Fibroblast of peridontal ligament (primary cell): Measurements from ENCODE around the gene DTX3.
"Not testable (repeated sequence)": the region's sequence is repeated elsewhere in the genome, so short reads cannot be mapped to it uniquely, and the experiment has no call there.

Source experiments
- DNase-seq: peaks from one replicate; pipeline ENCODE4 v3.0.0-alpha.2; 2010; ENCODE audit errors: extremely low read depth

The DTX3 gene

DNA sequence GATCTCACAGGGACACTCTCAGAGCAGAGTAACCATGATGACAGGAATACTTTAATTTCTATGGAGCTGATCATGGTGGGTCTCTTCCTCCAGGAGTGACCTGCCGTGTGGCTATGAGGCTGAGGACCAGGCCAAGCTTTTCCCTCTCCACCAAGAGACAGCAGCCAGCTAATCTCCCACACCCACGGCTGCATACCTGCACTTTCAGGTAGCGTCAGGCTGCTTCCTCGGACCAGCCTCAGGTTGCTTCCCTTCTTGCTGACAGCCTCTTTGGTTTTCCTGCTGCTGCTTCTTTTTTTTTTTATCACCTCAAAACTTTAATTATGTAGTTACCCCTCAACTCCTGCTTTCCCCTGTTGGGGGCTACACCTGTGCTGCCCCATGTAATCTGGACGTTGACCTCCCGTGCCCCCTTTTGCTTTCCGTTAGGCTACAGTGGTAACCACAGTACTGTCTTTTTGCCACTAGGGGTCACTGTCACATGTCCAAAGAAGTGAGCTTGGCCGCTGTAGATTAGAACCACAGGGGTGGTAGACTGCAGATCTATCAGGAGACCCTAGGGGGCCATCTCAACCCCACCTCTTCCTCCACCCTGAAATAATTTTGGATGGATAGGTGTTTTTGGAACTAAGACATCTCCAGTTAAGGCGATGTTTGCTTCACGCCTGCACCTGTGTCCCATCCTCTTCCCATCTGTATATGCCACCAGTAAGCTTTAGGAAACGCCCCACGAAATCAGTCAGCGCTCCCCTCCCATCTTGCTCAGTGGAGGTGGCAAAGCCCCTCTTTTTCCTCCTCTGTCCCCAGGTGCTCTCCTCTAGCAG, 21.4 kb upstream of the DTX3 start:
- peak; percentile 85 for DNase-seq

DNA sequence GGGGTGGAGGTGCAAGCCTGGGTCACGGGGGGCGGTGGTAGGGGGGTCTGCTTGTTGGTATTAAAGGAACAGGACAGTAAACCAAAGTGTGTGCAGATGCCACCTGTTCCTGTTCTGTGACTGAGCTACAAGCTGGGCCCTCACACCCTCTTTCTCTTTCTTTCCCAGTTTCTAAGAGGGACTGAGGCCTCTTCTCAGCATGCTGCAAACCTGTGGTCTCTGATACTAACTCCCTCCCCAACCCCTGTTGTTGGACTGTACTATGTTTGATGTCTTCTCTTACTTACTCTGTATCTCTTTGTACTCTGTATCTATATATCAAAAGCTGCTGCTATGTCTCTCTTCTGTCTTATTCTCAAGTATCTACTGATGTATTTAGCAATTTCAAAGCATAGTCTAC, 20.6 kb upstream of the DTX3 start:
- DNase-seq, result no peak

DNA sequence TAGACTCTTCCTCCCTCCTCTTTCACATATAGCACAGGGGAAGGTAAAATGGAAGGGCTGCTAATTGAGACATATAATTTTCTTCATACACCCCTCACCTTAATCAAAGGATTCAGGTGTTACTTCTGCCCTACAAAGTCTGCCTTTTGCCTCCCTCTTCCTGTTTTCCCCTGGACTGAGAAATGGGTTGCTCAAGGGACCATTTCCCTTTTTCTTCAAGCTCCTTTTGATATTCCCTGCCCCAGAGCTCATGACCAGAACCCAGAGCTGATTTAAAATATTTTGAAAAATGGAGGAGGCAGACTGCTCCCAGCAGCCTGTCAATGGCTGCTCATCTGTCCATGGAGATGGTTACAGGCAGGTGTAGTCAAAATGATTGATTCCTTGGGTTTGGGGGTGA, 19.9 kb upstream of the DTX3 start:
- no peak for DNase-seq

DNA sequence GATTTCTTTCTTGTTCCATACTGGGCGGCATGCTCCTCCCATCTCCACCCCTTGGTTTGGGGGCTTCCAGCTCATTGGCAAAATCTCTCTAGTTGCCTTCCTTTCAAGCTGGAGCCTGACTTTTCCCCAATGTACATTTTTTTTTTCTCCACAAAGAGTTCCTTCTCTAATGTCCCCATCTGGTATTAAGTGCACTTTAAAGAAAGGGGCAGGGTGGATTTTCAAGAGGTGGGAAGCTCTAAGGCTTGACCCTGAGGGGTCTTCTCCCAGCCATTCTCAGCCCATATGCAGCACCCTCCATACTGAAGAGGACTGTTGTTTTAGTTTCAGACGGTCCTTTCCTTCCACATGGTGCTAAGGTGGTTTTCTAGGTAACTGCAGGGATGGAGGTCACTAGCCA, 19.5 kb upstream of the DTX3 start:
- DNase-seq, result no peak

DNA sequence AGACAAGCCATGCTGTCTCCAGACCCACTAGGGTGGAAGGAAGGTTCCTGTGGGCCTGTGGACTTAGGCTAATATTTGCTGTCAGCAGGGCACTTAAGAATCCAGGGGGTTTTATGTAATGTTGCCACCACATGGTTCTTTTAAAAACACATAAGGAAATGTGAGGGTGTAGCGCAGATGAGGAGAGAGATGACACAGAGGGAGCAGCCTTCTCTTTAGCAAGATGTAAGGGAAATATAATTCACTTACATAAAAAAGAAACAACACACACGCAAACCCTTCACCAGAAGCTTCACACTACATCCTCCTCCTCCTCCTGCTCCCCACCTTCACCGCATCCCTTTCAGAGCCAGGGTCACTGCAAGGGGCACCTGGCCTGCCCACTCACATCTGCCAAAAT, 18.5 kb upstream of the DTX3 start:
- DNase-seq, result no peak

DNA sequence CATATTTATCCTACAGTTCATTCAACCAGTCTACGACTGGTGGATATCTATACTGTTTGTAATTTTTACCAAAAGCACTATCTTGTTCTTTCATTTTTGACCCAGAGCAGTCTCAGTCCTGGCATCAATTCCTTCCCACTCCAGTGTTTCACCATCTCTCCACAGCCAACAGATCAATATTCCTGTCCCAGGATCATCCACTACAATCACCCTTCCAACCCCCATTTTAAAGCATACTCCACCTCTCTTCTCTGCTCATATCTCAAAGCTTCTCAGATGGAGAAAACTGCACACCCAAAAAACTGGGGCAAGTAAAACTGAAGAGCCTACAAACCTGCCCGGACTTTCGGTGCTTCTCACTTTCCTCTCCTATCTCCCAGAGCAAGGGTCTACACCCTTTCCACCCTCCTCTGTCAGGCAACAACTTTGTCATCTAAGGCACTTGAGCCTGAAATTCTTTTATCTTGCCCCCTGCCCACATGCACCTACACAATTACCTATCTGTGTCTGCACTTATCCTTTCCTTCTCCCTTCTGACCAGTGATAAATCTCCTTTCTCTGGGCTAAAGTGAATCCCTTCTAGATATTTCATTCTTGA, 17.7 kb upstream of the DTX3 start:
- no peak for DNase-seq

DNA sequence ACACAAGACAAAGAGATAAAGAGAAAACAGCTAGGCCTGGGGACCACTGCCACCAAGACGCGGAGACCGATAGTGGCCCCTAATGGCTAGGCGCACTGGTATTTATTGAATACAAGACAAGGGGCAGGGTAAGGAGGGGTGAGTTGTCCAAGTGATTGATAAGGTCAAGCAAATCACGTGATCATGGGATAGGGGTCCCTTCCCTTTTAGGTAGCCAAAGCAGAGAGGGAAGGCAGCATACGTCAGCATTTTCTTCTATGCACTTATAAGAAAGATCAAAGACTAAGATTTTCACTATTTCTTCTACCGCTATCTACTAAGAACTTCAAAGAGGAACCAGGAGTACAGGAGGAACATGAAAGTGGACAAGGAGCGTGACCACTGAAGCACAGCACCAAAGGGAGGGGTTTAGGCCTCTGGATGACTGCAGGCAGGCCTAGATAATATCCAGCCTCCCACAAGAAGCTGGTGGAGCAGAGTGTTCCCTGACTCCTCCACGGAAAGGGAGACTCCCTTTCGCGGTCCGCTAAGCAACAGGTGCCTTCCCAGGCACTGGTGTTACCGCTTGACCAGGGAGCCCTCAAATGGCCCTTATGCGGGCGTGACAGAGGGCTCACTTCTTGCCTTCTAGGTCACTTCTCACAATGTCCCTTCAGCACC, 15.5 kb upstream of the DTX3 start:
- not testable (repeated sequence) for DNase-seq

DNA sequence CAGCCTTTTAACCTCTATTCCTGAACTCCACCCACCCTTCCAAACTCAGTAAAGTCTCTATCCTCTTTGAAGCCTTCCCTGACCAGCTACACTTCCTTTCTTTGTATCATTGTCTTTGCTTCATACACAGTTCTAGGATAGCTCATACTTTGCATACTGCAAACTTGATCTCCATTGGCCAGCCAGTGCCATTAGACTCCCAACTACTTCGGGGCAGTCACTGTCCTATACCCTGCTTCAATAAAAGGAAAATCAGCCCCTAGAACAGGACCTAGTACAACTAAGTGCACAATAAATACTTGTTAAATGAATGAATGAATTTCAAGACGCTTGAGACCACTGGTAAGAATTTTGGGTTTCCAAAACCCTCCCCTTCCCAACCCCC, 14.2 kb upstream of the DTX3 start:
- DNase-seq, result no peak

DNA sequence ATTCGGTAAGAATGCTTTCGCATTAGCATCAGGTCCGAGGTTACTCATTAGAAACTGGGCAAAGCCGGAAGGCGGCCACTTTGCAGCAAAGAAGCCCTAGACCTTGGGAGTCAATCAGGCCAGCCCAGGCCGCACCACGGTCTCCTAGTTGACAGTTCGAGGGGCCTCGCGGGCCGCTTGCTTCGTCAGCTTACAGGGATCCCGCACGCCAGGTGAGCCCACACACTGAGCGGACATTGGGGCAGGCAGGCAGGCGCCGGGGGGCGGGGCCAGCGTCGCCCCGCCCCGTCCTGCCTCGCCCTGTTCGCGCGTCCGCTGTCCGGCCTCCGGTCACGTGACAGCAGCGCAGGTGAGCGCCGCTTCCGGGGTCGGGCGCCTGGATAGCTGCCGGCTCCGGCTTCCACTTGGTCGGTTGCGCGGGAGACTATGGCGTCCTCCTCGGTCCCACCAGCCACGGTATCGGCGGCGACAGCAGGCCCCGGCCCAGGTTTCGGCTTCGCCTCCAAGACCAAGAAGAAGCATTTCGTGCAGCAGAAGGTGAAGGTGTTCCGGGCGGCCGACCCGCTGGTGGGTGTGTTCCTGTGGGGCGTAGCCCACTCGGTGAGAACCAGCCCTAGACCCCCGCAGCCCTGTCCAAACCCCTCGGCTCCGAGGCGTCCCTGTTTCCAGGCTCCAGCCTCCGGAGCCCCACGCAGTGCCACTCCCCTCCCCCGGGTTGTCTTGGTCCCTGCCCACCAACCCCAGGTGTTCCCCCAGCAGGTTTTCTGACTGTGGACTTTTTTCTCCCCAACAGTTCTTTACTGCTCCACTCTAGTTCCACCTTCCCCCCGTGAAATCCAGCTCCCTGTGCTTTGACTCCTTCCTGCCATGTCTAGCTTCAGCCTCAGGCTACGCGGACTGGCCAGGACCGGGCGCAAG, 13.5 kb upstream of the DTX3 start, which contains the start of gene PIP4K2C:
Gene PIP4K2C, plus strand, starts transcription at position 329 of the 918 bp plus-strand sequence. Its CDS starts 98 bp downstream, at position 427.
- DNase-seq, result peak; percentile 16

DNA sequence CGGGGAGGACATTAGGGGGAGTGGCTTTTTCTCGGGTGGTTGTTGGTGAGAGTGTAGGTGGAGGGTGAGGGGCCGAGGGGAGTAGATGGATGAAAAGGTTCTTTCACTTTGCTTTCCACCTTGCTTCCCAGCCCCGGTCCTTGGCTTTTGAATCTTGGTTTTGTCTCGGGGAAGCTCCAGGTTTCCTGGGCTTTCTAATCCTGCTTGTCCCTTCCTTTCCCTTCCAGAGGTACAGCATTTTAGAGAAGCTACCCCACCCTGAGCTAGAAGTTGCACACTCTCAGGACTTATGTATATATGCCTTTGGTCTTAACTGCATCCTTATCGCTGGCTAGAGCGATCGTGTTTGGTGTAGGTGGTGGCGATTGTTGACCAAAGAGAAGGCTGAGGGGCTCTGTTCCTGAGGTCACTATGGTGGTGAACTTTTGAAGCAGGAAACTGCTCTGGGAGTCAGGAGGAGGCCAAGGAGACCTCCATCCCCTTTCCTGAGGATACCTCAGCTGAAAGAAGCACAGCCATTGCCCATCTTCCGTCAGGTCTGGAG, 12.8 kb upstream of the DTX3 start:
- DNase-seq, result no peak

DNA sequence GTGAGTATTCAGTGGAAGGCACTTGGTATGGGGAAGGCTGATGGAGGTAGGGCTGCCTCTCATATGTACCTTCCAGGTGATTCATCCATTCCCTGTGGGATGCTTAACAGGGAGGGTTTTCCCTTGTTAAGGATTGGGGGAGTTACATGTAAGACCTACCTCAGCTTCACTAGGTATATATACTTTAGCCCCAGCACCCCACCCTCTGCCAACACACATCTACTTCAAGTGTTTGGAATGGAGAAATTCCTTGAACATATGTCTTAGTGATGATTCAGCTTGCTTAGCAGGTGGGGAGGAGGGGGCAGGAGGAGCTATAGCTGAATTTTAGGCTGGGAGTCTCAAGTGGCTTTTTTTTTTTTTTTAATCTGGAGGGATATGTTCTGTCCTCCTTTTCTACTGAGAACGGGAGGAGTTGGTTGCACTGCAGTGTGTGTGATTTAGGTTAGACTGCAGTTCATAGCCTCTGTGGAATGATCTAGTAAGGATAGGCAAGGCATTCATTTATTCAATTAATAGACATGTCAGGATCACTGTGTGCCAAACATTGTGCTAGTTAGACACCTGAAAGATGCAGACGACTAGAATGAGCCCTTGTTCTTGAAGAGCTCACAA, 12.0 kb upstream of the DTX3 start:
- no peak for DNase-seq

DNA sequence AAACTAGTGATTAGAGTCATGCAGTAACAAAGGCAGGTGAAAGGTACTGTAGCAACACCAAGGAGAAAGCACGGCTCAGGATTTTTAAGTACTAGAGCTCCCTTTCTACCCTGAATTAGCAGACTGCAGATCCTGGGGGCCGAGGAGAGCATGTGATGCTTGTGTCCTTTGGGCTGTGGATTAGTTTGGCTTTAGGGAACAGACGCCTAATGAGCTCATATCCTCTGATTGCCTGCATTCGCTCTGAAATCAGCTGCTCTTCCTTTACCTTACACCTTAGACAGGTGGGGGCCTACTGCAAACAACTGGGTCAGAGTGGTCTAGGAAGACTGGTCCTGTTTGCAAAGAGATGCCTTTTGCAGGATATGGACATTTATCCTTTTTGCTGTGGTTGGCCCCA, 11.4 kb upstream of the DTX3 start:
- no peak for DNase-seq

DNA sequence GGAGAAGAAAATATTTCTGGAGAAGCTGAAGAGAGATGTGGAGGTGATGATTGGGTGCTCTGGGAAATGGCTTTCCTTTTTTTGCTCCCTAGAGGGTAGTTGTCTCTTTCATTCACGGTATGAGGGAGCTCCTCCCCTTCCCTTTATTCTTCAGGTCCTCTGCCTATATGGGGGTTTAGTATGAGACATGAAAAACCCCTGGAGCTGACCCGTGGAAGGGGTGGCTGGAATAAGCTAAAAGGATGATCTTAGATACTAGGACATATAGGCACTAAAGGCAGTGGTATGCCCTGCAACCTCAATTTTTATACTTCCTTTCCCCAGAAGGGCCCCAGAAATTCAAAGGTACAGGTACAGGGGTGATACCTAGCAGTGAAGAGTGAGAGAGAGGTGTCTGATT, 4.2 kb upstream of the DTX3 start:
- DNase-seq, result no peak

DNA sequence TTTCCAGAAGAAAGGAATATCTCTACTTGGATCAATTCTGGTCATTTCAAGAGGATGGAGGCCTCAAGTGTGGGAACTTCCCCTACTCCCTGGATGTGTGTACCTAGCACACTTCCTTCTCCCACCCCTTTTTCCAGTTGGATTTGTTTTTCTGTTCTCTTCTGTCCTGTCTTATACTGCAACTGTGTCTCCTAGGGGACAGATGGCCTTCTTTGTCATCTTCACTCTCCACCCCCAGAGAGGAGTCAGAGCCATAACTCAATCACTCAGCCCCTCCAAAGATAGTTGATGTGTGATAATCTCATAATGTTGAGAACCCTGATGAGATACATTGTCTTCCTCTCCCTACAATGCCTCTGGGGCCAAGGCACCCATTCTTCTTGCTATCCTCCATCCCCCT, 2.1 kb upstream of the DTX3 start:
- no peak for DNase-seq

DNA sequence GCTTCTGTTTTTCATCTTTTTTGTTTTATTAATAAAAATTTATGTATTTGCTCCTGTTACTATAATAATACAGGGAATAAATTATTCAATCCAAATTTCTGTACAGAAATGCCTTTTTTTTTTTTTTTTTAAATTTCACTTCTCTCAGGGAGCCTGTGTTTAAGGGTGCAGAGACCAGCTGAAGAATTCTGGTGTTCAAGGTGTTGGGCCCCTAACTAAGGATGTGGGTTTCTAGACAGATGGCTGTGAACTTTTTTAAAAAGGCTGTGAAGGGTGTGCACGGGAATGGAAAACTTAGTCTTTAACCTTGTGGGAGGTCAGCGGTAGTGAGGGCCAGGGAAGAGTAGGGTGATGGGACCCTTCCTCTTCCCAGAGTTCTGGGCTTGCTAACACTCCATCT, 1.3 kb upstream of the DTX3 start:
- DNase-seq, result no peak

DNA sequence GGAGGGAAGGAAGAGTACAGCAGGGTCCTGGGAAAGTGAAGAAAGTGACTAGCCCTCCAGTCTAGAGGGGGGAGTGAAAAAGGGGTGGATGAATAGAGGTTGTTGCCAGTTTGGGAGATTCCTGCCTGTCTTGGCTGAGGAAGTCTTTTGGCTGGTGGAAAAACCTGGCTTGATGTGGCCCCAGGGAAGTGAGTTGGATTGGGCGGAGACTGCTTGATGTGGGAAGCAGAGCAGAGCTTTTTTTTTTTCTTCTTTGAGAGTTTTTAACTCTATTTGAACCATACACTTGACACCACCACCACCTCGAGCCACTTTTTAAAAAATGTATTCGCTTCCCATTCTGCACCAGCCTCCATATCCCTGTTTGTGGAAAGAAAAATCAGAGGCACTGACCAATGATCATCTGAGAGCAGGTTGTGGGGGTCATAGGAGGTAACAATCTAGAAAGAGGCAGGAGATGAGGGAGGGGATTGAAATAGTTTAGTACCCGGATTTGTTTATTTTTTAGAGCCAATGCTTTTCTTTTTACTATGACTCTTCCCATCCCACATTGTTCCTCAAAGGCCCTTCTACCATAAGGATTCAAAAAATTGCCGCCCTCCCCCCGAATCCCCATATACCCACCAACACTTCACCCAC, 690 bp upstream of the DTX3 start:
- peak; percentile 67 for DNase-seq

DNA sequence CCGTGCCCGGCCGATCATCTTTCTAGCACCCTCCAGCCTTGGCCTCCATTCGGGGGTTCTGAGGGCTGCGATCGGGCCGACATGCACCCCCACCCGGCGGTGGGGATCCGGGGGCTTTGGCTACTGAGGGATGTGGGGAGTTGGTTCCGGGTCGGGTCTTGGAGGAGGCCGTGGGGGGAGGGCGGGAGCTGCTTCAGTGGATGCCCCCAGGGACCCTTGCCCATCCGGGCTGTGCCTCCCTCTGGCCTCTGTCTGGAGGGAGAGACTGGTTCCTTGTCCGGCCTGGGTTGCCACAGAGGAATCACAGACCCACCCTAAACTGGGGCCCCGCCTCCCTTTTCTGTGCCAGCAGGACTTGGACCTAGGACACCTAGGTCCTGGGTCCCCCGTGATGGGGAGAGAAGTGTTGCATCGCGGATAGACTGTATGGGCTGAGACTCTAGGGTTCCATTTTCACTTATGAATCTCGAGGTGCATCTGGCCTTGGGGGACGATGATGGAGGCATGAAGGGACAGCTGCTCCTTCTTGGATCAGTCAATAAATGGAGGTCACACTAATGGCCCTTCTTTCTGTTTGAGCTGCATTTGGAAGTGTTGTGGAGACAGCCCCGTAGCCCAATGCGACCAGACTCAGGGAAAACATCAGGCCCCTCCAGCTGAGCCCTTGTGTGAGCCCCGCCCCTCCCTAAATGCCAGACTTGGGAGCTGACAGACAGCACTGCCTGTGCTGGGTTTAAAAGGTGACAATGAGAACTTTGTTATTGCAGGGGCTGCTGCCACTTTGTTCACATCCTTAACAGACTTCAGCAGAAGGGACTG, 577 bp downstream of the DTX3 start:
- peak; percentile 25 for DNase-seq

DNA sequence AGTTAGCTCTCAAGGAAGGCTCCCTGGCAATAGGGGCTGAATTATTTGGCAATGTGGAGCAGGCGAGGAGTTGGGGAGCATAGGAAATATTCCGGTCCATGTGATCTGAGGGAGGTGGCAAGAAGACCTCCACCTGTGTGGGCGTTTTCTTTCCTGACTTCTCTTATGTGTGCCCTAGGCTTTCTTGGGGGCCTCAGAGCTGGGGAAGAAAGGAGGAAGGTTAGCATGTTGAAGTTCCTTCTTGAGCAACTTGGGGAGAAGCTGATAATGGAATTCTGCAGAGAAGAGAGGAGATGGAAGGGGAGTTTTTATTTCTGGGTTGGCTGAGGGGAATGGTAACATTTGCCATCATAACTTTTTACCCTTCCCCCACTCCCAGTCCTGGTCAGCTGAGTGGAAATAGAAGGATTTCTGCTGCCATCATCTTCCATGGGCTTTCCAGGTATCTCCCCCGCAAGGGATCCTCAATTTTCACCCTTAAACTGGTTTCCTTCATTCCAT, 1.2 kb downstream of the DTX3 start:
- no peak for DNase-seq

DNA sequence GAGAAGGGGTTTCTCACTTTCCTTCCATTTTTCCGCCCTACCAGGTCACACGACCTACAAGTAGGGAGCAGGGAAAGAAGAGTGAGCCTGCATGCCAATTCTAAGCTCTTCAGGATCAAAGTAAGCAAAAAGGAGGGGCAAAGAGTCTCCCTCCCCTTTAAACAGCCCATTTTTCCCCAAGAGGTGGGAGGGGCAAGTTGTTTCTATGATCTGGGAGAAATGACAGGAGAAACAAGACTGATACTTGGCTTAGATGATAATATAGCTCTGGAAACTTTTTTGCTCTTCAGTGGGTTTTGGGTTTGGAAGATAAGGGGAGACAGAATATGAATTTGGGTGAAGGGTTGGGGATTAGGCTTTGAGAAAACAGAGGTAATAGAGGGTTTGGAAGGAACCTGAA, 1.8 kb downstream of the DTX3 start:
- DNase-seq, result no peak

DNA sequence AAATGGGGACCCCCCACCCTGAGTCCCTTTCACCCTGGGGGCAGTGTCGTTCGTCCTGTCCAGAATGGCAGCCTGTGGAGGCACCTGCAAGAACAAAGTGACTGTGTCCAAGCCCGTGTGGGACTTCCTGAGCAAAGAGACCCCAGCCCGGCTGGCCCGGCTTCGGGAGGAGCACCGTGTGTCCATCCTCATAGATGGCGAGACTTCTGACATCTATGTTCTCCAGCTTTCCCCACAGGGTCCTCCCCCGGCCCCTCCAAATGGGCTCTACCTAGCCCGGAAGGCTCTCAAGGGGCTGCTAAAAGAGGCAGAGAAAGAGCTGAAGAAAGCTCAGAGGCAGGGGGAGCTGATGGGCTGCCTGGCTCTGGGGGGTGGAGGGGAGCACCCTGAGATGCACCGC, 2.2 kb downstream of the DTX3 start:
- no peak for DNase-seq
